ENCODE results near the gene THAP3. TPM values are rescaled to one million over a fixed set of nuclear protein-coding genes. Genes with fewer than 3 reads are reported as not detected.

Gene THAP3
- total and polyA plus RNA-seq, 2 of the 8 experiments (the other 6 are each of a cell fraction or from before 2014, with no cell fraction given), result 8.2 to 15.3 TPM

- TF ChIP-seq CHD7 (IDR thresholded peaks at IDR 0.05; ENCODE audit: insufficient replicate concordance, low read length), result no peak
Observed at GRCh38 chr1:6597777-6598131, 26.9 kb upstream of the THAP3 start (continued).

All from H1 (cell line).